SK-N-MC (cell line): ENCODE results near the gene SLC46A1.
"Not testable (repeated sequence)": the region's sequence is repeated elsewhere in the genome, so short reads cannot be mapped to it uniquely, and the experiment has no call there.

ENCODE experiments used
- DNase-seq: peaks from one replicate; pipeline ENCODE4 v3.0.0-alpha.2; 2011; ENCODE audit warnings: low read depth, low spot score
- H3K27ac ChIP-seq: fragments of 200-600 bp; sonication (generic); 2 replicates; pipeline ENCODE4 v1.5.1; 2016; ENCODE audit warnings: mixed run types
- H3K36me3 ChIP-seq: fragments of 200-600 bp; sonication (generic); 2 replicates; pipeline ENCODE4 v1.6.1; 2017; ENCODE audit warnings: antibody characterized with exemption, low read length, mixed read lengths; ENCODE audit not compliant: insufficient read depth
- H3K4me3 ChIP-seq: fragments of 200-600 bp; sonication (generic); 2 replicates; pipeline ENCODE4 v1.5.1; 2016
- H3K9ac ChIP-seq: fragments of 200-600 bp; sonication (generic); 2 replicates; pipeline ENCODE4 v1.8.0; 2017; ENCODE audit warnings: mixed run types, mixed read lengths; ENCODE audit not compliant: insufficient read length
- H3K9me3 ChIP-seq: fragments of 200-600 bp; sonication (generic); 2 replicates; pipeline ENCODE4 v1.6.1; 2017; ENCODE audit warnings: low read depth, mild to moderate bottlenecking, antibody characterized with exemption, low read length, moderate library complexity, mixed read lengths
- EZH2 ChIP-seq: fragments of 200-600 bp; sonication (generic); IDR thresholded peaks from one replicate; pipeline ENCODE4 v1.6.1; 2017; ENCODE audit warnings: antibody characterized with exemption
- FOXP2 ChIP-seq: optimal IDR thresholded peaks from 2 replicates; pipeline ENCODE3; 2011; ENCODE audit warnings: mild to moderate bottlenecking, moderate library complexity; ENCODE audit not compliant: insufficient read depth; ENCODE audit errors: extremely low read length, control extremely low read depth
- POLR2AphosphoS5 ChIP-seq: IDR thresholded peaks from 2 replicates; pipeline ENCODE4 v1.6.1; 2012; ENCODE audit warnings: mild to moderate bottlenecking, low read depth, low read length, borderline replicate concordance

Gene SLC46A1

DNA sequence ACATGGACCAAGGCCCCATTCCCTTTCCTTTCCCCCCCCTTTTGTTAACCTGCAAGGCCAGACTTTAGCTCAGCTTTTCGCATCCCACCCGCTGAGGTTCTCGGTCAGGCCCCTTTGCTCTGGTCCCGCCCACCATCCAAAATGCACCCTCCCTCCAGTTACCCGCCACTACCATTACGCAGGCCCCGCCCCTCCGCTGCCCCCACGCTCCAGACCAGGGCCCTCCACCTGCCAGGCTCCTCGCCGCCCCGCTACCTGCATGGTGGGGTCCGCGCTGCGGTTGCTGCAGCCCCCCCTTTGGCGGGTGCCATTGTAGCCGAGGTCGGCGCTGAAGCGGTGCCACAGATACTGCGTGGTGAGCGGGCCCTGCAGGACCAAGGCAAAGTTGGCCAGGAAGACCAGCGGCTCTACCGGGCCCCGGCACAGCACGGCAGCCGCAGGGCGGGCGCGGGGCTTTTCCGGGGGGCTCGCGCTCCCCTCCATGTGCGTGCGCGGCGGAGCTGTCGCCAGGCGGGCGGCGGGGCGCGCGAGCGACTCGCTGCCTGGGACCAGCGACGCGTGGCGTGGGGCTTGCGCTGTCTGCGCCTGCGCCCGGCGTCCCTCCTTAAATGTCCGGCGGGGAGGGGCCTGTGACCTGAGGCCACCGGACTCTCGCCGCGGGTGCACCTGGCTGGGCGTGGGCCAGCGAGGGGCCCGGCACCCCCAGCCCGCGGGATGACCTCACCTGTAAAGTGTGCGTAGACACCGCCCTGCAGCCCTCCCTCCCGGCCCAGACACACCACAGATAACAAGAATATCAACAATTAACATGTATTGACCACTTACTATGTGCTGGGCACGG lies at the start of gene SLC46A1:
Gene SLC46A1 (minus strand): TSS at position 581 of the 841 bp plus-strand sequence. CDS start 98 bp downstream, at position 483.
- no peak within 1 kb of the TSS for H3K27ac ChIP-seq
- no peaks in the 10 kb centered on the region for H3K9me3 ChIP-seq
- peak within 1 kb of the TSS; percentile 88 for H3K4me3 ChIP-seq
- no peak for TF ChIP-seq FOXP2
- TF ChIP-seq POLR2AphosphoS5: peak; percentile 63; the same call in 1 of the 2 replicates
- no peak for TF ChIP-seq EZH2
- H3K36me3 ChIP-seq: no peaks in the 10 kb centered on the region
- H3K9ac ChIP-seq: peak within 1 kb of the TSS; percentile 63
- DNase-seq: no peak

DNA sequence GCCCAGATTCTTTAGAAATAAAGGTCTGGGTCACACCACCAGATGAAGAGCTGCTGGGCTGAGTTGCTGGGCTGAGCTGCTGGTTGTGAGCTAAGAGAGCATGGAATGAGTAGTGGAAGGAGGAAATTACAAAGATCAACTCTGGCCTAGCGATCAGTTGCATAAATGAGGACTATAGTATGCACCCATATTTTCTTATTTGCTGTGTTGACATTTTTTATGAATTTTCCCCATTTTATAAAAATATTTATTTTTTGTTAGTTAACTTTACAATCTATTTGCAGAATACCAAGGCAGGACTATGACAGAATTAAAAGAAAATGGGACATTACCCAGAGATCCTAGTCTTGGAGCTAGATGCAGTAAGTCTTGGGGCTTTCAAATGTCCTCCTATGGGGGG lies 43.8 kb upstream of the SLC46A1 start:
- no peak for DNase-seq
- no peak for TF ChIP-seq FOXP2
- no peak for TF ChIP-seq POLR2AphosphoS5
- TF ChIP-seq EZH2: no peak
- no peak overlapping the region for H3K4me3 ChIP-seq
- H3K9ac ChIP-seq: no peak overlapping the region
- H3K9me3 ChIP-seq: no peaks in the 10 kb centered on the region
- H3K36me3 ChIP-seq: no peaks in the 10 kb centered on the region
- no peak overlapping the region for H3K27ac ChIP-seq

DNA sequence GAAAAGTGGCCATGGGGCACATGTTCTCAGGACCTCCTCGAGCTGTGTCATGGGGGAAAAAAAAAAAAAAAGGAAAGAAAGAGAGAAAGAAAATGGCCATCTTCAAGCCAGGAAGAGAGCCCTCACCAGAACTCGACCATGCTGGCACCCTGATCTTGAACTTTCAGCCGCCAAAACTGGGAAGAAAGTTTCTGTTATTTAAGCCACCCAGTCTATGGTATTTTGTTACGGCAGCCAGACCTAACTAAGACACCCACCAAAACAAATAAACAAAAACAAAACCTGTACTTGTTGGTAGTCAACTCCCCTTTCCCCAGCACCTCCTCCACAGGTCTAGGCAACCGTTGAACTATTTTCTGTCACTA lies 41.4 kb upstream of the SLC46A1 start:
- Histone ChIP-seq H3K9ac (no peak overlapping the region), H3K4me3 (no peak overlapping the region), H3K27ac (no peak overlapping the region), H3K9me3 (no peaks in the 10 kb centered on the region), H3K36me3 (no peaks in the 10 kb centered on the region)
- TF ChIP-seq POLR2AphosphoS5 (no peak), FOXP2 (no peak), EZH2 (no peak)
- no peak for DNase-seq

DNA sequence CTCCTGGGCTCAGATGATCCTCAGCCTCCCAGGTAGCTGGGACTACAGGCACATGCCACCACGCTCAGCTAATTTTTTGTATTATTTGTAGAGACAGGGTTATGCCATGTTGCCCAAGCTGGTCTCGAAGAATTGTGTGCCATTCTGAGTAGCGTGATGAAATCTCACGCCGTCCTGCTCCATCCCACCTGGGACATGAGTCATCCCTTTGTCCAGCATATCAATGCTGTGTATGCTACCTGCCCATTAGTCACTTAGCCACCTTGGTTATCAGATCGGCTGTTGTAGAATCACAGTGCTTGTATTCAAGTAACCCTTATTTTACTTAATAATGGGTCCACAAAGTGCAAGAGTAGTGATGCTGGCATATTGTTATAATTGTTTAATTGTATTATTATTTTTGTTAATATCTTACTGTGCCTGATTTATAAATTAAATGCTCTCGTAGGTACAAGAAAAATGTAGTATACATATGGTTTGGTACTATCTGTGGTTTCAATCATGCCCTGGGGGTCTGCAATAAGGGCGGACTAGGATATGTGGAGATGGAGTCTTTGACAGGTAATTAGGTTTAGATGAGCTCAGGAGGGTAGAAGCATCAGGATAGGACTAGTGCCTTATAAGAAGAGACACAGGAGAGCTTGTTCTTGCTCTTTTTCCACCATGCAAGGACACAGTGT lies 40.8 kb upstream of the SLC46A1 start:
- Histone ChIP-seq H3K4me3 (no peak overlapping the region), H3K9ac (no peak overlapping the region), H3K27ac (no peak overlapping the region), H3K36me3 (no peaks in the 10 kb centered on the region), H3K9me3 (no peaks in the 10 kb centered on the region)
- TF ChIP-seq FOXP2 (no peak), POLR2AphosphoS5 (no peak), EZH2 (no peak)
- no peak for DNase-seq

DNA sequence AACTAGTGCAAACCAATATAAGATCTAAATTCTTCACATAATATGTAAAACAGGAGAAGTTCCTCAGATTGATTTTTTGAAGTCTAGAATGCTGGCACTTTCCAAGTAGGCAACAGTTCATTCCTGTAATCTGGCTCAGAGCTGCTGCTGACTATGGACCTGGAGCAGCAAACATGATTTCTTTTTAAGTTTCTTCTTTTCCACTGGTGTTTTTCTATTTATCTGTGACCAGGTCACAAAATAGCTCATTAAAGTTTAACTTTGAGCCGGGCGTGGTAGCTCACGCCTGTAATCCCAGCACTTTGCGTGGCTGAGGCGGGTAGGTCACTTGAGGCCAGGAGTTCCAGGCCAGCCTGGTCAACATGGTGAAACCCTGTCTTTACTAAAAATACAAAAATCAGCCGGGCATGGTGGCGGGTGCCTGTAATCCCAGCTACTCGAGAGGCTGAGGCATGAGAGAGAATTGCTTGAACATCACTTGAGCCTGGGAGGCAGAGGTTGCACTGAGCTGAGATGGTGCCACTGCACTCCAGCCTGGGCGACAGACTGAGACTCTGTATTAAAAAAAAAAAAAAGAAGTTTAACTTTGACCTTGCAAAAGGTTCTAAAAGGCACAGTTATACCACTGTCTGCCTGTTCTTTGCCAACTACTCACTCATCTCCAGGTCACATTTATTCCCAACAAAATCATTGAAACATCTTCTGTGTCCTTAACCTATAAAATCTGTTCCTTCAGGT lies 38.1 kb upstream of the SLC46A1 start:
- no peak for TF ChIP-seq POLR2AphosphoS5
- TF ChIP-seq EZH2: no peak
- TF ChIP-seq FOXP2: no peak
- H3K9me3 ChIP-seq: no peaks in the 10 kb centered on the region

DNA sequence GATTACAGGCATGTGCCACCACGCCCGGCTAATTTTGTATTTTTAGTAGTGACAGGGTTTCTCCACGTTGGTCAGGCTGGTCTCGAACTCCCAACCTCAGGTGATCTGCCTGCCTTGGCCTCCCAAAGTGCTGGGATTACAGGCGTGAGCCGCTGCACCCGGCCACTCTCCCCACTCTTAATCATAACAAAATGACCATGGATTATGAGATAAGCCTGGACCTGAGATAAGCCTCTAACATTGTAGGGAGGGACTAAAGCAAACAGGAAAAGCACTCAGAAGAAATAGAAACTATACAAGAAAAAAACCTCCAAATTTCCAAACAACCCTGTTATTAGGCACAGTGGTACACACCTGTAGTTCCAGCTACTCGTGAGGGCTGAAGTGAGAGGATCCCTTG lies 28.3 kb upstream of the SLC46A1 start:
- H3K36me3 ChIP-seq, H3K9me3 ChIP-seq, H3K9ac ChIP-seq, H3K4me3 ChIP-seq, H3K27ac ChIP-seq, DNase-seq: not testable (repeated sequence)

More for the DNA sequence above, 38.1 kb upstream of the SLC46A1 start:
- H3K27ac ChIP-seq: no peak overlapping the region
- no peak overlapping the region for H3K4me3 ChIP-seq
- no peak for DNase-seq
- no peaks in the 10 kb centered on the region for H3K36me3 ChIP-seq
- H3K9ac ChIP-seq: no peak overlapping the region

DNA sequence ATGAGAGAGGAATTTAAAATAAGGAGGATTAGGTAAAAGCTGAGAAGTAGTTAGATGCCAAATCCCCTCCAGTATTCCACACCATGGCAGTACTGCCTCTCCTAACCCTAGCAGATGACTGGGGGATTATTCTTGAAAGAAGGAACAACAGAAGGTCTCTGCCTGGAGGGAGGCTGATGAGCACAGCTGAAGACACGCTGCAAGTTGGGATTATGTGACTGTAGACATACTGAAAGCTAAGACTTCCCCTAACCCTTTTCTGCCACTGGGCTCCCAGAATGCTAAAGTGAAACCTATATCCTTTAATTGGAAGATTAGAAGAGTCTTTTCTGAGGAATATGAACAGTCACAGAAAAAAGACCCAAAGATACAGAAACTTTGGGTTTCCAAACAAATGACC lies 27.7 kb upstream of the SLC46A1 start:
- Histone ChIP-seq H3K36me3 (no peaks in the 10 kb centered on the region), H3K9ac (no peak overlapping the region), H3K27ac (no peak overlapping the region), H3K4me3 (no peak overlapping the region), H3K9me3 (no peaks in the 10 kb centered on the region)
- DNase-seq: no peak
- TF ChIP-seq FOXP2: no peak
- TF ChIP-seq EZH2: no peak
- TF ChIP-seq POLR2AphosphoS5: no peak

DNA sequence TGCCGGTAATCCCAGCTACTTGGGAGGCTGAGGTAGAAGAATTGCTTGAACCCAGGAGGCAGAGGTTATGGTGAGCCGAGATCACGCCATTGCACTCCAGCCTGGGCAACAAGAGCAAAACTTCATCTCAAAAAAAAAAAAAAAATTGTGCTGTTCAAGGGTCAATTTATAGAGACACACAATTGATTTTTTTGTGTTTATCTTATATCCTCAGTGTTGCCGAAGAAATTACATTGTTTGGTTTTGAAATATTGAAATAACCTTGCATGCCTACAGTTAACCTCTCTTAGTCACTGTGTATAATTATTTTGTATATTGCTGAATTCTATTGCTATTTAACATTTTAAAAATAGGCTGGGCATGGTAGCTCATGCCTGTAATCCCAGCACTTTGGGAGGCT lies 22.0 kb upstream of the SLC46A1 start:
- H3K9me3 ChIP-seq, DNase-seq, H3K36me3 ChIP-seq, H3K9ac ChIP-seq, H3K27ac ChIP-seq, H3K4me3 ChIP-seq: not testable (repeated sequence)
